Liver (tissue), 9 donors: ENCODE data around the gene ATPAF1. TPM values are rescaled to one million over a fixed set of nuclear protein-coding genes. Genes with fewer than 3 reads are reported as not detected.

Experiments
- DNase-seq: peaks from one replicate; pipeline ENCODE4 v3.0.0-alpha.2; 2017; ENCODE audit warnings: low spot score
- H3K27ac ChIP-seq, 2 donors: one replicate each; pipeline ENCODE4 v1.7.0; 2013; ENCODE audit warnings: inconsistent platforms in 2 of 2, low read length in 2 of 2, control low read depth in 1 of 2, low read depth in 1 of 2, mild to moderate bottlenecking in 1 of 2
- H3K27me3 ChIP-seq, 4 donors: one replicate each; pipeline versions ENCODE4 v1.6.1 to v1.7.0; 2013; ENCODE audit warnings: low read length in 3 of 4, inconsistent platforms in 1 of 4, mild to moderate bottlenecking in 1 of 4, moderate library complexity in 1 of 4; ENCODE audit not compliant: control insufficient read depth in 4 of 4, insufficient read depth in 4 of 4
- H3K36me3 ChIP-seq, 4 donors: one replicate each; pipeline versions ENCODE4 v1.6.1 to v1.7.0; 2013; ENCODE audit warnings: low read length in 3 of 4, mild to moderate bottlenecking in 3 of 4, low read depth in 1 of 4, moderate library complexity in 1 of 4; ENCODE audit not compliant: control insufficient read depth in 4 of 4, insufficient read depth in 3 of 4
- H3K4me1 ChIP-seq, 4 donors: one replicate each; pipeline versions ENCODE4 v1.6.1 to v1.7.0; 2013; ENCODE audit warnings: low read length in 3 of 4, mild to moderate bottlenecking in 3 of 4, moderate library complexity in 1 of 4; ENCODE audit not compliant: control insufficient read depth in 4 of 4, insufficient read depth in 4 of 4
- H3K4me3 ChIP-seq, 3 donors: one replicate each; pipeline versions ENCODE4 v1.6.1 to v1.7.0; 2013; ENCODE audit warnings: low read length in 3 of 3, control low read depth in 1 of 3, low read depth in 1 of 3, mild to moderate bottlenecking in 1 of 3
- H3K9ac ChIP-seq, 2 donors: one replicate each; pipeline ENCODE4 v1.7.0; 2013; ENCODE audit warnings: low read length in 2 of 2, mild to moderate bottlenecking in 2 of 2, moderate library complexity in 2 of 2, control low read depth in 1 of 2, low read depth in 1 of 2
- H3K9me3 ChIP-seq, 4 donors: one replicate each; pipeline versions ENCODE4 v1.6.1 to v1.7.0; 2013; ENCODE audit warnings: low read length in 3 of 4; ENCODE audit not compliant: control insufficient read depth in 4 of 4
- CTCF ChIP-seq: fragments of 150-350 bp; IDR thresholded peaks from 2 replicates; pipeline ENCODE4 v1.5.1; 2017; ENCODE audit warnings: improper control_type of control experiment, low read depth, low read length; ENCODE audit not compliant: missing input control
- EGR1 ChIP-seq, 2 donors: IDR thresholded peaks; 2 replicates each; pipeline ENCODE4 v1.6.1; 2016 to 2018; ENCODE audit warnings: antibody characterized with exemption in 2 of 2, low read depth in 2 of 2
- FOXA1 ChIP-seq: IDR thresholded peaks from 2 replicates; pipeline ENCODE4 v1.6.1; 2016; ENCODE audit warnings: antibody characterized with exemption
- FOXA2 ChIP-seq: IDR thresholded peaks from 2 replicates; pipeline ENCODE4 v1.6.1; 2016; ENCODE audit warnings: antibody characterized with exemption
- GABPA ChIP-seq, 2 donors: IDR thresholded peaks in 1 of 2; conservative IDR thresholded peaks in 1 of 2; 2 replicates each; pipeline ENCODE4 v1.6.1; 2016; ENCODE audit warnings: antibody characterized with exemption in 2 of 2, mild to moderate bottlenecking in 1 of 2, moderate library complexity in 1 of 2
- HNF4A ChIP-seq, 2 donors: conservative IDR thresholded peaks; 2 replicates each; pipeline ENCODE4 v1.6.1; 2016; ENCODE audit warnings: antibody characterized with exemption in 2 of 2, mild to moderate bottlenecking in 2 of 2
- HNF4G ChIP-seq: IDR thresholded peaks from 2 replicates; pipeline ENCODE4 v1.6.1; 2016; ENCODE audit warnings: antibody characterized with exemption
- JUND ChIP-seq, 2 donors: IDR thresholded peaks; 2 replicates each; pipeline ENCODE4 v1.6.1; 2016; ENCODE audit warnings: antibody characterized with exemption in 2 of 2
- NR2F2 ChIP-seq: IDR thresholded peaks from 2 replicates; pipeline ENCODE4 v1.6.1; 2016; ENCODE audit warnings: antibody characterized with exemption
- RAD21 ChIP-seq, 2 donors: IDR thresholded peaks; 2 replicates each; pipeline ENCODE4 v1.6.1; 2016; ENCODE audit warnings: antibody characterized with exemption in 2 of 2, mild to moderate bottlenecking in 2 of 2
- REST ChIP-seq: IDR thresholded peaks from 2 replicates; pipeline ENCODE4 v1.6.1; 2016; ENCODE audit warnings: antibody characterized with exemption, mild to moderate bottlenecking
- RXRA ChIP-seq, 2 donors: IDR thresholded peaks; 2 replicates each; pipeline ENCODE4 v1.6.1; 2017 to 2018; ENCODE audit warnings: antibody characterized with exemption in 2 of 2, mild to moderate bottlenecking in 1 of 2
- SP1 ChIP-seq: IDR thresholded peaks from 2 replicates; pipeline ENCODE4 v1.6.1; 2018; ENCODE audit warnings: antibody characterized with exemption, mild to moderate bottlenecking
- TAF1 ChIP-seq: conservative IDR thresholded peaks from 2 replicates; pipeline ENCODE4 v1.6.1; 2016; ENCODE audit warnings: antibody characterized with exemption, mild to moderate bottlenecking
- YY1 ChIP-seq: IDR thresholded peaks from 2 replicates; pipeline ENCODE4 v1.6.1; 2016; ENCODE audit warnings: antibody characterized with exemption, mild to moderate bottlenecking
- ZBTB33 ChIP-seq: IDR thresholded peaks from 2 replicates; pipeline ENCODE4 v1.6.1; 2016; ENCODE audit warnings: antibody characterized with exemption
- WGBS: extraction: QIAGEN DNeasy Blood & Tissue Kit; methylation state at CpG from one replicate; pipeline ENCODE4 v1.1.7; 2013; 5-methylcytosine and 5-hydroxymethylcytosine counted together
- polyA plus RNA-seq, 2 donors: library from polyadenylated mRNA; stranded (reverse) in 1 of 2; unstranded in 1 of 2; fragments of 200-250 nt in 1 of 2; fragments of >200 nt in 1 of 2; fragmentation: Nextera tagmentation in 1 of 2; extraction: Ambion mirVana in 1 of 2; gene quantifications; one replicate each; pipeline versions ENCODE4 v1.2.1 to v1.2.3, GENCODE V29; 2013 to 2015
- total RNA-seq, 2 donors: library from RNA; depleted of rRNA; stranded (reverse); fragments of >200 nt; gene quantifications; one replicate each; pipeline ENCODE4 v1.2.3, GENCODE V29; 2014
- TF ChIP-seq, protein P1 (sequence below): IDR thresholded peaks from 2 replicates; pipeline ENCODE4 v1.6.1; 2016; ENCODE audit warnings: antibody characterized with exemption
- TF ChIP-seq, protein P2 (sequence below): IDR thresholded peaks from 2 replicates; pipeline ENCODE4 v1.6.1; 2016; ENCODE audit warnings: antibody characterized with exemption
- donor health status: healthy.
- donor health status: healthy.
- donor health status: healthy.
- donor health status: healthy.
- donor health status: healthy.

The ATPAF1 gene
- total and polyA plus RNA-seq, 4 donors: 35.3 to 54.1 (median 37.0) TPM

DNA sequence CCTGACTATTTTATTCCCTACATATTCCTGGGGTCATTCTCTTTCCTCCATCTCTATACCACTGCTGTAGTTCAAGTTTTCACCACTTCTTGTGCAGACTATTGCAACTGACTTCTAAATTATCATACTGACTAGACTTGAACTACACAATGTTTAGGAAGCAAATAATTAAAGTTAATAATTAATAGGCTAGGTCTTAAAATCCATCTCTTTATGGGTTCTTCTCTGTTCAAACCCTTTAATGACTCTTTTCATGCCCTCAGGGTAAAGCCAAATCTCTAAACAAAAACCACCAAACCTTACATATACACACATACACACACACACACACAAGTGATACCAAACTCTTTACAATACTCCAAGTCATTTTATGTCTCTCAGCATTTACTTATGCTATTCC, 29.2 kb downstream of the ATPAF1 start:
- H3K9ac ChIP-seq: no peak overlapping the region
- peaks cover 0 to 7% (median 2%) of the 10 kb centered on the region in 4 donors for H3K4me1 ChIP-seq
- DNase-seq: no peak
- peaks cover 0 to 27% (median 18%) of the 10 kb centered on the region in 4 donors for H3K36me3 ChIP-seq
- H3K27ac ChIP-seq: no peak overlapping the region
- no peak for TF ChIP-seq RXRA (IDR thresholded peaks at IDR 0.05)
- H3K9me3 ChIP-seq: no peaks in the 10 kb centered on the region
- no peaks in the 10 kb centered on the region for H3K27me3 ChIP-seq
- no peak overlapping the region for H3K4me3 ChIP-seq

- TF ChIP-seq ZBTB33: no peak
- TF ChIP-seq REST: no peak
- TF ChIP-seq JUND (IDR thresholded peaks at IDR 0.05): no peak
- TF ChIP-seq HNF4G: no peak
- TF ChIP-seq YY1: no peak
- no peak for TF ChIP-seq RAD21 (IDR thresholded peaks at IDR 0.05)
- TF ChIP-seq, protein P1, sequence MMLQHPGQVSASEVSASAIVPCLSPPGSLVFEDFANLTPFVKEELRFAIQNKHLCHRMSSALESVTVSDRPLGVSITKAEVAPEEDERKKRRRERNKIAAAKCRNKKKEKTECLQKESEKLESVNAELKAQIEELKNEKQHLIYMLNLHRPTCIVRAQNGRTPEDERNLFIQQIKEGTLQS: no peak
- no peak for TF ChIP-seq CTCF
- TF ChIP-seq FOXA1: no peak
- no peak for TF ChIP-seq RXRA (IDR thresholded peaks at IDR 0.05)
- no peak for TF ChIP-seq GABPA (IDR thresholded peaks at IDR 0.05 in 1 of 2, conservative IDR thresholded peaks at IDR 0.05 in 1 of 2)
- TF ChIP-seq, protein P2, sequence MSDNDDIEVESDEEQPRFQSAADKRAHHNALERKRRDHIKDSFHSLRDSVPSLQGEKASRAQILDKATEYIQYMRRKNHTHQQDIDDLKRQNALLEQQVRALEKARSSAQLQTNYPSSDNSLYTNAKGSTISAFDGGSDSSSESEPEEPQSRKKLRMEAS: no peak
- TF ChIP-seq NR2F2: no peak
- no peak for TF ChIP-seq TAF1
- no peak for TF ChIP-seq FOXA2
- TF ChIP-seq SP1: no peak
- TF ChIP-seq EGR1 (IDR thresholded peaks at IDR 0.05; ENCODE audit: low read depth in 2 of 2): no peak
- TF ChIP-seq HNF4A (conservative IDR thresholded peaks at IDR 0.05): no peak
- H3K4me3 ChIP-seq: no peak overlapping the region
- H3K9me3 ChIP-seq: no peaks in the 10 kb centered on the region
- no peak for DNase-seq
- no peak overlapping the region for H3K9ac ChIP-seq
- peaks cover 0 to 39% (median 20%) of the 10 kb centered on the region in 4 donors for H3K36me3 ChIP-seq
- 46% methylated on average over 2 of the region's 2 CpGs for WGBS
- H3K27ac ChIP-seq: no peak overlapping the region
- peaks cover 0 to 4% (median 0%) of the 10 kb centered on the region in 4 donors for H3K4me1 ChIP-seq
- H3K27me3 ChIP-seq: no peaks in the 10 kb centered on the region
Measured at GRCh38 chr1:46637444-46638083, 30.6 kb downstream of the ATPAF1 start.
